Measurements from ENCODE around the gene INPP4A. TPM values are rescaled to one million over a fixed set of nuclear protein-coding genes. Genes with fewer than 3 reads are reported as not detected.

INPP4A gene
- polyA plus RNA-seq, 1 of the 3 experiments (the other 2 are of a cell fraction): 15.0 TPM

GRCh38 chr2:98445177-98445682, 572 bp downstream of the INPP4A start:
- no peaks in the 10 kb centered on the region for H3K9me2 ChIP-seq
- no peaks in the 10 kb centered on the region for H3K27me3 ChIP-seq (ENCODE audit: insufficient read depth)
- ChIA-PET CTCF (interaction anchor here (1.0 to 2.6 kb wide), 2 partner anchors 33 to 35 kb away, joined by 5 to 11 read pairs; no protein-coding TSS in a partner anchor), POLR2A (interaction anchor here (0.6 kb wide), 1 partner anchor 115 kb away, joined by 3 read pairs; no protein-coding TSS in a partner anchor)
- H3K4me1 ChIP-seq (ENCODE audit: control insufficient read depth in 1 of 2, insufficient read depth in 2 of 2, low read depth in 1 of 2, low read length in 1 of 2): peaks cover 8 to 18% of the 10 kb centered on the region in 2 experiments; a peak in 3 of 4 replicates
- peak overlapping the region; percentile 50 to 67 for H3K27ac ChIP-seq (ENCODE audit: low read depth in 2 of 2, low read length in 1 of 2)
- H4K20me1 ChIP-seq (ENCODE audit: insufficient read depth): peaks cover 19% of the 10 kb centered on the region; the same call in 1 of the 2 replicates
- H3K9me3 ChIP-seq: no peaks in the 10 kb centered on the region
- WGBS (ENCODE audit: low lambda C conversion rate): 0% methylated on average over 6 of the region's 34 CpGs
- peak overlapping the region; percentile 67 to 84 for H3K4me3 ChIP-seq (ENCODE audit: low read depth in 2 of 2, low read length in 1 of 2)
- H3K79me2 ChIP-seq (ENCODE audit: insufficient read depth): peaks cover 51% of the 10 kb centered on the region
- no peaks in the 10 kb centered on the region for H3K36me3 ChIP-seq (replicated peaks in 1 of 2; ENCODE audit: control insufficient read depth in 1 of 2, insufficient read depth in 2 of 2, low read length in 1 of 2)
- peak overlapping the region; percentile 93 for H2AFZ ChIP-seq (ENCODE audit: low read depth)
- H3K9ac ChIP-seq: peak overlapping the region; percentile 62
- H3K4me2 ChIP-seq: peak overlapping the region; percentile 73
- no peak for DNase-seq
- H3F3A ChIP-seq (replicated peaks; ENCODE audit: insufficient read depth): peaks cover 7% of the 10 kb centered on the region
- TF ChIP-seq MAX (IDR thresholded peaks at IDR 0.05; ENCODE audit: low read depth) (0 out of 2 replicates have a peak, but pooled peaks have one; percentile 6), CTCF (IDR thresholded peaks at IDR 0.05) (no peak), REST (IDR thresholded peaks at IDR 0.05; ENCODE audit: low read depth, low read length) (no peak), EP300 (IDR thresholded peaks at IDR 0.05; ENCODE audit: borderline replicate concordance in 1 of 2, low read depth in 1 of 2, low read length in 1 of 2) (no peak)

- Histone ChIP-seq H2AFZ (ENCODE audit: low read depth) (peak overlapping the region; percentile 93), H3K4me2 (peak overlapping the region; percentile 73), H3K4me3 (ENCODE audit: low read depth in 2 of 2, low read length in 1 of 2) (peak overlapping the region; percentile 67 to 84), H3K4me1 (ENCODE audit: control insufficient read depth in 1 of 2, insufficient read depth in 2 of 2, low read depth in 1 of 2, low read length in 1 of 2) (peaks cover 8 to 18% of the 10 kb centered on the region in 2 experiments; a peak in 3 of 4 replicates), H3K27me3 (ENCODE audit: insufficient read depth) (no peaks in the 10 kb centered on the region), H3F3A (replicated peaks; ENCODE audit: insufficient read depth) (peaks cover 7% of the 10 kb centered on the region), H4K20me1 (ENCODE audit: insufficient read depth) (peaks cover 25% of the 10 kb centered on the region; the same call in 1 of the 2 replicates), H3K9me3 (no peaks in the 10 kb centered on the region), H3K79me2 (ENCODE audit: insufficient read depth) (peaks cover 58% of the 10 kb centered on the region), H3K9ac (peak overlapping the region; percentile 62), H3K36me3 (replicated peaks in 1 of 2; ENCODE audit: control insufficient read depth in 1 of 2, insufficient read depth in 2 of 2, low read length in 1 of 2) (no peaks in the 10 kb centered on the region), H3K9me2 (no peaks in the 10 kb centered on the region), H3K27ac (ENCODE audit: low read depth in 2 of 2, low read length in 1 of 2) (peak overlapping the region; percentile 50 to 67)
- ChIA-PET POLR2A (interaction anchor here (1.3 kb wide), 1 partner anchor 34 kb away, joined by 3 read pairs; no protein-coding TSS in a partner anchor), CTCF (interaction anchor here (1.5 to 2.6 kb wide), 3 partner anchors 33 to 391 kb away, joined by 3 to 11 read pairs (median 4); no protein-coding TSS in a partner anchor)
- peak; percentile 42 for DNase-seq
- 56% methylated on average over 19 of the region's 19 CpGs for WGBS (ENCODE audit: low lambda C conversion rate)
- no peak for TF ChIP-seq MXI1 (IDR thresholded peaks at IDR 0.05; ENCODE audit: low read depth, low read length)
- no peak for TF ChIP-seq JUND (IDR thresholded peaks at IDR 0.05)
- no peak for TF ChIP-seq SIN3A (IDR thresholded peaks at IDR 0.05; ENCODE audit: borderline replicate concordance, low read depth, low read length)
- TF ChIP-seq SMC3 (IDR thresholded peaks at IDR 0.05; ENCODE audit: low read depth, low read length): no peak
- no peak for TF ChIP-seq IRF3 (IDR thresholded peaks at IDR 0.05; ENCODE audit: low read depth, low read length)
- no peak for TF ChIP-seq NFIC (IDR thresholded peaks at IDR 0.05; ENCODE audit: borderline replicate concordance)
- no peak for TF ChIP-seq NRF1 (IDR thresholded peaks at IDR 0.05; ENCODE audit: low read depth, low read length)
- no peak for TF ChIP-seq MEF2A (IDR thresholded peaks at IDR 0.05; ENCODE audit: borderline replicate concordance, low read depth)
- TF ChIP-seq REST (IDR thresholded peaks at IDR 0.05; ENCODE audit: low read depth, low read length): no peak
Measured at GRCh38 chr2:98445683-98446581, 1.3 kb downstream of the INPP4A start.

Data from SK-N-SH (cell line).